Inflammatory macrophage treated with lipopolysaccharide for 1 hour (primary cell): Measurements from ENCODE around the gene UBTD1.
"Not testable (repeated sequence)": the region's sequence is repeated elsewhere in the genome, so short reads cannot be mapped to it uniquely, and the experiment has no call there.

Experiments
- DNase-seq, 2 donors: peaks; one replicate each; pipeline ENCODE4 v3.0.0-alpha.2; 2020 to 2022

UBTD1 gene

GRCh38 chr10:97567891-97568290 lies 69.2 kb downstream of the UBTD1 start:
- DNase-seq, result no peak

- no peak for DNase-seq
These were observed 71.5 kb downstream of the UBTD1 start for GRCh38 chr10:97570146-97570788.

- DNase-seq, result no peak
These were observed 72.2 kb downstream of the UBTD1 start for GRCh38 chr10:97570789-97571471.

- no peak for DNase-seq
These were observed 72.9 kb downstream of the UBTD1 start for GRCh38 chr10:97571622-97572021.

GRCh38 chr10:97572214-97572989 lies 73.7 kb downstream of the UBTD1 start, which contains the start of gene ANKRD2:
Gene ANKRD2 (plus strand): TSS chr10:97572779. CDS start chr10:97572789, 10 bp downstream.
- DNase-seq, result peak; percentile 73 to 74

GRCh38 chr10:97573021-97573420 lies 74.3 kb downstream of the UBTD1 start:
- peak; percentile 40 to 76 for DNase-seq

- DNase-seq, result no peak
These were observed 74.9 kb downstream of the UBTD1 start for GRCh38 chr10:97573672-97574071.

GRCh38 chr10:97574374-97575126 lies 75.8 kb downstream of the UBTD1 start:
- no peak for DNase-seq

GRCh38 chr10:97575127-97575668 lies 76.5 kb downstream of the UBTD1 start:
- no peak for DNase-seq

- DNase-seq, result not testable (repeated sequence)
These were observed 77.8 kb downstream of the UBTD1 start for GRCh38 chr10:97576487-97576886.

- DNase-seq, result no peak
These were observed 79.0 kb downstream of the UBTD1 start for GRCh38 chr10:97577701-97578100.

GRCh38 chr10:97578171-97578844 lies 79.6 kb downstream of the UBTD1 start:
- no peak for DNase-seq

GRCh38 chr10:97580421-97581367 lies 82.0 kb downstream of the UBTD1 start:
- no peak for DNase-seq

GRCh38 chr10:97582169-97582568 lies 83.4 kb downstream of the UBTD1 start:
- DNase-seq, result no peak

GRCh38 chr10:97583476-97583875 lies 84.8 kb downstream of the UBTD1 start:
- no peak for DNase-seq

- no peak for DNase-seq
These were observed 85.5 kb downstream of the UBTD1 start, which contains the start of gene HOGA1 for GRCh38 chr10:97584060-97584797. Gene HOGA1 (plus strand): TSS chr10:97584389. CDS start chr10:97584704, 315 bp downstream.

- no peak for DNase-seq
These were observed 86.2 kb downstream of the UBTD1 start for GRCh38 chr10:97584798-97585438.

- no peak for DNase-seq
These were observed 86.7 kb downstream of the UBTD1 start for GRCh38 chr10:97585439-97585811.

- no peak for DNase-seq
These were observed 88.5 kb downstream of the UBTD1 start for GRCh38 chr10:97587183-97587582.

- DNase-seq, result no peak
These were observed 90.8 kb downstream of the UBTD1 start, which contains the start of gene C10orf62 for GRCh38 chr10:97589479-97589878. Gene C10orf62 (plus strand): TSS chr10:97589721. CDS start chr10:97589898, 177 bp downstream.
